GM10266 (cell line): ENCODE measurements around the gene MAP1LC3A.

Source experiments
- DNase-seq: peaks from one replicate; pipeline ENCODE4 v3.0.0; 2012; ENCODE audit errors: extremely low spot score
- CTCF ChIP-seq: IDR thresholded peaks from 2 replicates; pipeline ENCODE4 v1.5.1; 2012; ENCODE audit warnings: mild to moderate bottlenecking, low read depth; ENCODE audit not compliant: control insufficient read depth, insufficient read depth; ENCODE audit errors: missing control alignments

MAP1LC3A gene

GRCh38 chr20:34582221-34582620 lies 23.7 kb downstream of the MAP1LC3A start:
- DNase-seq: no peak
- TF ChIP-seq CTCF: no peak

- no peak for TF ChIP-seq CTCF
- DNase-seq: no peak
These were observed 24.4 kb downstream of the MAP1LC3A start for GRCh38 chr20:34582911-34583310.

- DNase-seq: no peak
- no peak for TF ChIP-seq CTCF
These were observed 25.0 kb downstream of the MAP1LC3A start for GRCh38 chr20:34583544-34583943.

GRCh38 chr20:34585019-34585418 lies 26.5 kb downstream of the MAP1LC3A start:
- TF ChIP-seq CTCF: no peak

GRCh38 chr20:34586488-34587163 lies 28.1 kb downstream of the MAP1LC3A start:
- TF ChIP-seq CTCF: no peak
- no peak for DNase-seq

More at GRCh38 chr20:34585019-34585418, 26.5 kb downstream of the MAP1LC3A start:
- no peak for DNase-seq

- DNase-seq: no peak
- TF ChIP-seq CTCF: no peak
These were observed 37.1 kb downstream of the MAP1LC3A start for GRCh38 chr20:34595377-34596184.
